GM21423 (cell line): Measurements from ENCODE around the gene GPR17.
A peak's percentile ranks its signal among the peaks of the same experiment; 100 is the strongest.

Experiments
- ATAC-seq: cut with Tn5 transposase; IDR thresholded peaks from one replicate; pipeline ENCODE4 v1.9.1; 2021; ENCODE audit warnings: mild to moderate bottlenecking, moderate library complexity; ENCODE audit not compliant: unreplicated experiment

Gene GPR17

DNA sequence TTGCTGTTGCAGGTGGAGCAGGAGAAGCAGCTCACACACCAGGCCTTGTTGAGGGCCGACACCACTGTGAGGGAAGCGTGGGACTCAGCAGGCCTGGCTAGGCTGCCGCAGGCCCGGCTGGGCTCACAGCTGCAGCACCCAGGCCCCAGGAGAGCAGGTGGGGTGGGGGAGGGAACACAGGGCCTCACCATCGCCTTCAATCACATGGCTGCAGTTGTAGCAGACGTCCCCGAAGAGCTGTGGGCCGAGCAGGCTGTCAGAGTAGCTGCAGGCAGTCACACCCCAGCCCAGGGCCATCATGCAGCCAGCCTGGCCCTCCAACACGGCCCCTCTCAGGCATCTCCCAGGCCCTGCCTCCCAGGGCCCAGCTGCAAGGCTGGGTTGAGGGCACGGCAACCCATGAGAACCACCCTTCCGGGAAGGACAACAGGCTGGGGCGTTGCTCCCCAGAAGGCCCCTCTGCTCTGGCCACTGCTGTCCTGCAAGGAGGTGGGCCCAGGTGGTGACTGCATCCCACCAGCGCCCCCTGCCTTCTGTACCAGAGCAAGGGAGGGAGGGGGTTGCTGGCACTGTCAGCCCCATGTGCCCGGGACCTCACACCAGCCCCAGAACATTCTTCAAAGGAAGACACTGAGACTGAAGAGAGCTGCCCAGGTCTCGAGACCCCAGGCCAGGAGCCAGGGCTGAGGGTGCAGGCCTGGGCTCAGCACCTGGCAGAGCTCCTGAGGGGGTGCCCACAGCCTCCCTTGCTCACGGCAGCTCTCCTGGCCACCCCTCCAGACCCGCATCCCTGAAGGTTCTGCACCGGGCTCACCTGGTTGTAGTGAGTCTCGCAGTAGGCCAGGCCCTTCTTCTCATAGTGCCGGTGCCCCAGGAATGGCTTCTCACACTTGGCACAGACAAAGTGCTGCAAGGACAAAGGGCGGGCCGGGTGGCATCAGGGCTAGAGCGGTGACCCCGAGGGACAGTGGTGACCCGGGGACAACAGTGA is 5.6 kb upstream of the GPR17 start:
- ATAC-seq, result peak; percentile 41

DNA sequence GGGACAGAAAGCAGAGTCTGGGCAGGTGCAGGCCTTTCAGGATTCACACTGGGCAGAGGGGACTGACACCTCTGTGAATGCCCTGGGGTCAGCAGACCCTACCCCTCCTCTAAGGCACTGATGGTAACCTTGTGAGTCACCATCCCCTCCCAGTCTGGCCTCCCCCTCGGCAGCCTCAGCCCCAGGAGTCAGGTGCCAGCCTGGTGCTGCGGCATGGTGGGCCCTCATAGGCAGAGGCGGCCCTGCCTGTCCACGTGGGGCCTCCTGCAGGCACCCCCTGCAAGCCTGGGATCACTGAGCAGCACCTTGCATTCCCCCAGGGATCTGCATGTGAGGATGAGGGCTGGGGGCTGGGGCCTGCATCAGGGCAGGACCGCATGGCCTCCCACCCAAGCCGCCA is 4.8 kb upstream of the GPR17 start:
- ATAC-seq, result no peak

DNA sequence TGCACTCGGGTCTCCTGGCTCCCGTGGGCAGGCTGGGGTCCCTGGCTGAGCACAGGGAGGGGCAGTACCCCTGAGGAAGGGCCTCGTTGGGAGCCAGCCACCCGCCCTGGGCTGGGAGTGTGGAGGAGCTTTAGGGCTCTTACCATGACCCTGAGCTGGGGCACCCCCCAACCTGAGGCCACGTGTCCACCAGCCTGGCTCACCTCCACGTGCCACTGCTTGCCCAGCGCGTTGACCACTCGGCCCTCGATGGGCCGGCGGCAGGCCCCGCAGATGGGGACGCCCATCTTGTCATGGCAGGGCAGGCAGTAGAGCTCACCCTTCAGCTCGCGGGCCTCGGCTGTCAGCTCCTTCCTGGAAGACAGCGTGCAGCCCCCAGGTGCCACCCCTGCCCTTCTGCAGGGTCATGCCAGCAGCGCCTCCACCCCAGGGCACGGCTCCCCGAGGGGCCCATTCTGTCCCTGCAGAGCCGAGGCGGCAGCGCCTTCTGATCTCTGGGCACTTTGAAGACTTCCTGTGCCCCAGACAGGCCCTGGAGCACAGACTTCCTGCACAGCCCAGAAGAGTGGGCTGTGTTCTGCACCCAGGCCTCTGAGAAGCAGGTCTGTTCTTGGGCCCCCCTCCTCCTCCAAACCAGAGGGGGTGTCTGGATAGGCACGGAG is 4.0 kb upstream of the GPR17 start:
- ATAC-seq, result no peak

DNA sequence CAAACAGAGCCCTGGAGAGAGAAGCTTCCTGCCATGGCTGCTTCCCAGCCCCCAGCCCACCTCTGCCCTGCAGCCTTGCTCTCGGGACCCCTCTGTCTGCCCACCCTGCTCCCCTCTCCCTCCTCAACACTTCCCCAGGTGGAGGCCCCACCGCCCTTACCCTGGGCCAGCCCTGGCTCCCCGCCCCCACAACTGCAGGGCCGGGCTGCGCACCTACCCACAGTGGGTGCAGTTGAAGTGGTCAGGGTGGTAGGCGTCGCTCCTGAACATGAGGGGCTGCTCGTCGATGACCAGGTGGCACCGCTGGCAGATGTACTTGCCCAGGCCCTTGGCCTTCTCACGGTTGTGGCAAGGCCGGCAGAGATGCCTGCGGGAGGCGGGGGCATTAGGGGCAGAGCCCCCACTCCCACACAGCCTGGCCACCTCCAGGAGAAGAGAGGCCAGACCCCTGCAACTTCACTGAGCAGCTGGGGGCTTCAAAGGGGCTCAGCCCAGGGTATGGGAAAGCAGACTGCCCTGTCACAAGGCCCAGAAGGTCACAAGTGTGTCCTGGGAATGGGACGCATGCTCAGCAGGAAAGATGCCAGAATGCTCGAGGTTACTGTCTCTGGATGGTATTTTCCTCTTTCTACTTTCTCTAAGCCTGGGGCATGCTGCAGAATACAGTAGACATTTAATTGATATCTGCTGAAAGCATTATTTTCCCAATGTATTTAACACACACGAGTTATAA is 3.1 kb upstream of the GPR17 start:
- no peak for ATAC-seq

GRCh38 chr2:127643439-127644065 is 2.4 kb upstream of the GPR17 start:
- ATAC-seq, result no peak

DNA sequence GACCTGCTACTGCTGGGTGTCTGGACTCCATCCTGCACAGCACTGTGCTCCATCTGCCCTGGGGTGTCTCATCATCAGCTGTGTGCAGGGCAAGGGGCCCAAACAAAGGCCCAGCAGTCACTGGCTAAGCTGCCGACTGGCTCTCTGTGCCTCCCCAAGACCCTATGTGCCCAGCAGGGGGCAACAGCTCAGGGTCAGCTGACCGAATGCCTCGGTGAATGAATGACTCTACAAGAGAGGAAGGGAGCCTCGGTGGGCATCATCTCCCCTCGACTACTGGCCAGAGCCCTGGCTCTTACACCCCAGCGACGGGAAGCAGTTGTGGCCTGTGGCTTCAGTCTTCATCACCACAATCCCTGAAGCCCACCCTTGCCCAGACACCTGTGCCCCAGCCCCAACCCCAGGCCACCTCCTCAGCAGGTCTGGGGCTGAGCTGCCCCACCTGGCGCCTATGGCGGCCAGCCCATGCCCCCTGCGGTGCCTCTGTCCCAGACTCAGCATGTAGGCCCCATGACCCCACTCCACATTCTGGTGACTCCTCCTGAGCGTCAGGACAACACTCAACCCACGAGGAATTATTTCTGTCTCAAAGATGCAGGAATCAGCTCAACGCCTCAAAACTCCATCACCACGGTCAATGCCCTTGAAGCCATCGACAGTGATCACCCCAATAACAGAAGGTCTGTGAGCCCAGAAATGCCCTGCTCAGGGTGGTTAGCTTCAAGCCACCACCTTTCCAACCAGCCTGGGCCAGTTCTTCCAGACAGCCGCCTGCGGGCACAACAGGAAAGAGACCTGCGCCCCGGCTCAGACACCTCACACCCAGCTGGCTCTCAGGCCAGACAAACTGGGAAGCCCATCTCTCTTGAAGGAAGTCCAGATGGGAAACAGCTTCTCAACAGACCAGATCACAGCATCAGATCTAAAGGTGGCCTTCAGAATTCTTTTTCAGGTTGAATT is 1.6 kb upstream of the GPR17 start:
- ATAC-seq, result no peak

- ATAC-seq, result no peak
Observed at GRCh38 chr2:127645026-127645394, 943 bp upstream of the GPR17 start.

- ATAC-seq, result no peak
Observed at GRCh38 chr2:127646487-127647241, 711 bp downstream of the GPR17 start.

DNA sequence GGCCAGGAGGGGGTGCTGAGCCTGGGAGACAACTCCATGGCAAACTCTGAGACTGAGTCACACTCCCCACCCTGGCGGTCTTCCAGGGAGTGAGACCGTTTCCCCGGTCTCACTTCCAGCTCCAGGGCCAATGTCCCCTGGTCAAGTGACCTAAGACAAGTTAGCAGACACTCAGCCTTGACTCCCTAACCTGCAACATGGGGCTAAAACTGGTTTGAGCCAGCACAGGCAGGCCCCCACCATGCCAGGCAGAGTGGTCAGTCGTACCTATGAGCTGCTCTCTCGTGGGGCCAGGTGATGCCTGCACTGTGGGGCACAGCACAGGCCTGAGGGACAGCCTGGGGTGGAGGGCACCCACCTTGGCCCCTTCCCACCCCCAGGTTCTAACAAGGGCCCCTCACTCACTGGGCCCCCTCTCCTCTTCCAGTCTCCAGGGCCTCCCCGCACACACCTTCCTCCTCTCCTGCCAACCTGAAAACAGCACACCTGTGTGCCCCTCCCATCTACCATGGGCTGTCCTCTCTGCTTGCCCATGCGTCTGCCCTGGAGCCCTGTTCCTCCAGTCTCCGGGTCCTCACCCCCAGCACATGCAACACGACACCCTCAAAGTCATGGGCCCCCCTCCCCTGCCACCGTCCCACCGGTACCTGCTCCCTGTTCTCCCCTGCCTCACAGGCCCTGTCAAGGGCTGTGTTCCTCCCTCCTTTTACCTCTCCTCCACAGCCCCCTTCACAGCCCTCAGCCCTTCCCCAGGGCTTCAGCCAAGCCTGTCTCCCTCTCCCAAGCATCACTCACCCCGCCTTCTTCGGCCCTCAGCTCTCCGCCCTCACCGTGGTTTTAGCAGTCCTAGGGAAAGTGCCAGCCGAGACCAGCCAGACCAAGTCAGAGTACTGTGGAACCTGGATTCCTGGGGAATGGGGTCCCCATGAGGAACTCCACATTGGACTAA is 1.6 kb downstream of the GPR17 start:
- ATAC-seq, result no peak

GRCh38 chr2:127648321-127648720 is 2.4 kb downstream of the GPR17 start:
- no peak for ATAC-seq

- no peak for ATAC-seq
Observed at GRCh38 chr2:127649100-127649611, 3.2 kb downstream of the GPR17 start.

DNA sequence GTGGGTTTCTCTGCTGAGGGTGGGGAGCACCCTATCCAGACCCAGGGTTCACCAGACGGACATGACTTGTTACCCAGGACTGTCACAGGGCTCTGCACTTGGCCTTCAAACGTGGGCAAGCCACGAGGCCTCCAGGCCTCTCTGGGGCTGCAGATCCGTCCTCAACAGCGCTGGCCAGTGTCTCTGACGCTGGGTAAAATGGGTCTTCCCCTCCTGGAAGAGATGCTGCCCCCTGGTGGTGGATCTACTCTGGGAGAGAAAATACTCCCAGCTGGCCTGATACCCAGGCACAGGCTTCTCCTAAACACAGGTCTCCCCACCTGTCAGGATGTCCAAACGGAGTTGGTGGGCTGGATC is 3.7 kb downstream of the GPR17 start:
- no peak for ATAC-seq

DNA sequence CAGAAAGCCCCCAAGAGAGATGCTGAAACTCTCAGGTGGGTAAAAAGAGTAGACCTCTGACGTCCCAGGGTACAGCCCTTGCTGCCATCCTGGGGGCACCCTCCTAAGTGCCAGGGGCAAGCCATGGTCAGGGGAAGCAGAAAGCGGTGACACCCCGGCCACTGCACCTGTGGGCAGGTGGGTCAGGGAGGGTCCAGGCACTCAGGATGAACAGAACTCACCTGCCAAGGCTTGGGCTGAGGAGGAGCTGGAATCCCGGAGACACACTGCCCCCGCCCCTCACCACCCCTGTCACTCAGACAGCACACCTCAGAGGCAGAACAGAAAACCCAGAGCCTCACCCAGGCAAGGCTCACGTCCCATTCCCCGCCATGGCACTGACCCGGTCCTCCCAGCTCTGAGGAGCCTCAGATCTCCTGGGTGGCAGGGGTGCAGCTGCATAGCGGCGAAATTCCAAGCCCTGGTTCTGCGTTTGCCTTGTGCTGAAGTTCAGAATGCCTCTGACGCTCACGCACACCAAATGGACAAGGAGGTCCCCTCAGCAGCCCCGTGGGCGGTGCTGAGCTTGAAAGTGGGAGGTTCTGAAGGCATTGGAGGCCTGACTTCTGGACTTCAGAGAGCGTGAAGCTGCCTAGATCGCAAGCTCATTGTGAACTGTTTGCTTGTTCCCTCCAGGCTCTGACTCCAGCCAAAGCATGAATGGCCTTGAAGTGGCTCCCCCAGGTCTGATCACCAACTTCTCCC is 4.3 kb downstream of the GPR17 start:
- ATAC-seq, result no peak

DNA sequence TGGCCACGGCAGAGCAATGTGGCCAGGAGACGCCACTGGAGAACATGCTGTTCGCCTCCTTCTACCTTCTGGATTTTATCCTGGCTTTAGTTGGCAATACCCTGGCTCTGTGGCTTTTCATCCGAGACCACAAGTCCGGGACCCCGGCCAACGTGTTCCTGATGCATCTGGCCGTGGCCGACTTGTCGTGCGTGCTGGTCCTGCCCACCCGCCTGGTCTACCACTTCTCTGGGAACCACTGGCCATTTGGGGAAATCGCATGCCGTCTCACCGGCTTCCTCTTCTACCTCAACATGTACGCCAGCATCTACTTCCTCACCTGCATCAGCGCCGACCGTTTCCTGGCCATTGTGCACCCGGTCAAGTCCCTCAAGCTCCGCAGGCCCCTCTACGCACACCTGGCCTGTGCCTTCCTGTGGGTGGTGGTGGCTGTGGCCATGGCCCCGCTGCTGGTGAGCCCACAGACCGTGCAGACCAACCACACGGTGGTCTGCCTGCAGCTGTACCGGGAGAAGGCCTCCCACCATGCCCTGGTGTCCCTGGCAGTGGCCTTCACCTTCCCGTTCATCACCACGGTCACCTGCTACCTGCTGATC is 4.9 kb downstream of the GPR17 start:
- ATAC-seq, result no peak

GRCh38 chr2:127651381-127651809 is 5.4 kb downstream of the GPR17 start:
- no peak for ATAC-seq

DNA sequence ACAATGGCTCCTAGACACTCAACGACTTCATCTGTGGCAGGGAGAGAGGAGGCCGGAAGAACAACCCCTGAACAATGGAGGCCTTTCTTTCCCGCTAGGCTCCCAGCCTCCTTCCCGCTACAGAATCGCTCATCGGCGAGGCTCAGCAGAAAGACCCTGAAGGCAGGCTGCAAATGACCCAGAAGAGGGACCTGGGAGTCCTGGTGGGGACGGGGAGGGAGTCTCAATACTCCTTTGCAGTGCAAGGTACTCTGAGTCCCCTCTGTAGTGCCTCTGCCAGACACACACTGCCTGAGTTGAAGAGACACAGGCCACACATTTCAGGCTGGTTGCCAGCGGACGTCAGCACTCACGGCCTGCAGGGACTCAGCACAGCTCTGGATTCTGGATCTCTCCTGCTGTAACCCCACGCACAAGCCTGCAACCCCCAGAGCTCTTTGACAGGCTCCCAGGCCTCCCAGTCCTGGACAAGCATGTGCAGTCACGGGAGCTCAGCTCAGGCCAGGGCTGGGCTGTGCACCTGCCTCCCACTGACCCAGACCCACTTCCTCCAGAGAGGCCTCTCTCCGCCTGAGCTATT is 6.1 kb downstream of the GPR17 start:
- no peak for ATAC-seq
